Body of pancreas (tissue), 4 donors: ENCODE data around the gene FAM240A.

ENCODE experiments used
- CTCF ChIP-seq, 7 experiments: fragments of 450-650 bp in 4 of 7; fragments of 200-600 bp in 3 of 7; sonication (generic) in 3 of 7; IDR thresholded peaks; one replicate each; pipeline ENCODE4 v1.5.1; 2016 to 2019; ENCODE audit warnings: antibody characterized with exemption in 7 of 7
- POLR2A ChIP-seq, 3 donors: fragments of 450-650 bp; IDR thresholded peaks; one replicate each; pipeline ENCODE4 v1.6.1; 2016; ENCODE audit warnings: antibody characterized with exemption in 3 of 3, mild to moderate bottlenecking in 2 of 3

GRCh38 chr3:46603446-46604046, 8.8 kb upstream of the FAM240A start:
- TF ChIP-seq CTCF (IDR thresholded peaks at IDR 0.05) (no peak), POLR2A (IDR thresholded peaks at IDR 0.05) (no peak)
